A549 (cell line): ENCODE data around the gene RCOR3. TPM values are rescaled to one million over a fixed set of nuclear protein-coding genes. Genes with fewer than 3 reads are reported as not detected.

ENCODE experiments used
- ATAC-seq, 2 experiments: fragments of 200-7000 bp in 1 of 2; fragments of >200 bp in 1 of 2; cut with Nextera tagmentation in 1 of 2; cut with Tn5 transposase in 1 of 2; 3 replicates each; pipeline versions ENCODE4 v1.8.0 to v1.9.1; 2018 to 2020; ENCODE audit warnings: mild to moderate bottlenecking in 1 of 2, moderate library complexity in 1 of 2
- CTCF ChIA-PET: fragments of 300-600 bp; sonication (Branson Sonifier 250); formaldehyde crosslinking; extraction: SDS; loops from one replicate; lab custom pipeline; 2021; ENCODE audit warnings: antibody characterized with exemption, inconsistent platforms; lab: Yijun Ruan, JAX
- POLR2A ChIA-PET: fragments of 350-600 bp; formaldehyde crosslinking; extraction: SDS; loops from one replicate; lab custom pipeline; 2021; ENCODE audit warnings: antibody characterized with exemption, inconsistent platforms; lab: Yijun Ruan, JAX
- DNase-seq, 2 experiments: peaks; one replicate each; pipeline versions ENCODE4 v3.0.0 to v3.0.0-alpha.2; 2011 to 2016; ENCODE audit warnings: low read depth in 1 of 2, low spot score in 1 of 2
- FAIRE-seq: peaks from 2 replicates; lab custom pipeline; 2011; peaks lifted over from hg19 to GRCh38; lab: Jason Lieb, UNC
- H3K27ac ChIP-seq, 2 experiments: fragments of >200 bp; sonication (Bioruptor Twin); formaldehyde crosslinking; 3 replicates each; pipeline ENCODE4 v1.5.1; 2016 to 2017
- H3K4me1 ChIP-seq: fragments of >200 bp; sonication (Bioruptor Twin); formaldehyde crosslinking; 3 replicates; pipeline ENCODE4 v1.6.1; 2016
- H3K4me2 ChIP-seq: fragments of >200 bp; sonication (Bioruptor Twin); formaldehyde crosslinking; 3 replicates; pipeline ENCODE4 v1.6.1; 2016
- H3K4me3 ChIP-seq: fragments of >200 bp; sonication (Bioruptor Twin); formaldehyde crosslinking; 3 replicates; pipeline ENCODE4 v1.5.1; 2016
- H3K9me3 ChIP-seq: fragments of >200 bp; sonication (Bioruptor Twin); formaldehyde crosslinking; 3 replicates; pipeline ENCODE4 v1.6.1; 2016
- CBX2 ChIP-seq: fragments of 200-600 bp; sonication (generic); IDR thresholded peaks from 2 replicates; pipeline ENCODE4 v1.6.1; 2016; ENCODE audit warnings: low read depth, mild to moderate bottlenecking, borderline replicate concordance
- CBX8 ChIP-seq: fragments of 200-600 bp; sonication (generic); IDR thresholded peaks from 2 replicates; pipeline ENCODE4 v1.6.1; 2016
- CEBPB ChIP-seq, 2 experiments: fragments of >200 bp in 1 of 2; sonication (Bioruptor Twin) in 1 of 2; formaldehyde crosslinking in 1 of 2; IDR thresholded peaks; 2 replicates each; pipeline ENCODE4 v1.6.1; 2012 to 2016
- EHF ChIP-seq: fragments of 250-450 bp; sonication (Bioruptor Pico); IDR thresholded peaks from 2 replicates; pipeline ENCODE4 v1.5.0; 2020; ENCODE audit warnings: mild to moderate bottlenecking
- ELK1 ChIP-seq: fragments of 150-350 bp; IDR thresholded peaks from 2 replicates; pipeline ENCODE4 v1.6.1; 2014; ENCODE audit warnings: low read depth, mild to moderate bottlenecking, low read length
- FOXS1 ChIP-seq: fragments of 250-450 bp; sonication (Bioruptor Pico); IDR thresholded peaks from 2 replicates; pipeline ENCODE4 v1.5.0; 2020; ENCODE audit warnings: mild to moderate bottlenecking, moderate library complexity
- HEYL ChIP-seq: fragments of 250-450 bp; sonication (Bioruptor Pico); IDR thresholded peaks from 2 replicates; pipeline ENCODE4 v1.8.0; 2021; ENCODE audit warnings: mild to moderate bottlenecking, moderate library complexity
- HOXB13 ChIP-seq: fragments of 250-450 bp; sonication (Bioruptor Pico); IDR thresholded peaks from 2 replicates; pipeline ENCODE4 v1.5.0; 2020; ENCODE audit warnings: low read depth, mild to moderate bottlenecking, moderate library complexity
- KDM1A ChIP-seq: fragments of 200-600 bp; sonication (generic); IDR thresholded peaks from 2 replicates; pipeline ENCODE4 v1.6.1; 2016; ENCODE audit warnings: low read depth, mild to moderate bottlenecking
- KDM5A ChIP-seq: fragments of 200-600 bp; sonication (generic); IDR thresholded peaks from 2 replicates; pipeline ENCODE4 v1.6.1; 2016; ENCODE audit warnings: antibody characterized with exemption, mild to moderate bottlenecking
- NFE2L2 ChIP-seq: fragments of 150-350 bp; conservative IDR thresholded peaks from 2 replicates; pipeline ENCODE4 v1.6.1; 2014; ENCODE audit warnings: low read length
- NR3C1 ChIP-seq: fragments of >200 bp; sonication (Bioruptor Twin); formaldehyde crosslinking; IDR thresholded peaks from 3 replicates; pipeline ENCODE4 v1.6.1; 2017
- PBX3 ChIP-seq: IDR thresholded peaks from 2 replicates; pipeline ENCODE4 v1.6.1; 2012
- POLR2A ChIP-seq: IDR thresholded peaks from 2 replicates; pipeline ENCODE4 v1.6.1; 2012; ENCODE audit warnings: mild to moderate bottlenecking, low read length
- RAD21 ChIP-seq, 2 experiments: fragments of >200 bp in 1 of 2; sonication (Bioruptor Twin) in 1 of 2; formaldehyde crosslinking in 1 of 2; IDR thresholded peaks in 1 of 2; conservative IDR thresholded peaks in 1 of 2; 2 replicates in 1 of 2; 3 replicates in 1 of 2; pipeline ENCODE4 v1.6.1; 2012 to 2018; ENCODE audit warnings: inconsistent platforms in 1 of 2
- SMC3 ChIP-seq: fragments of >200 bp; sonication (Bioruptor Twin); formaldehyde crosslinking; IDR thresholded peaks from 3 replicates; pipeline ENCODE4 v1.6.1; 2018; ENCODE audit warnings: inconsistent platforms
- ZSCAN20 ChIP-seq: fragments of 250-450 bp; sonication (Bioruptor Pico); IDR thresholded peaks from 2 replicates; pipeline ENCODE4 v1.8.0; 2022; ENCODE audit warnings: mild to moderate bottlenecking, moderate library complexity
- WGBS: methylation state at CpG from one replicate; pipeline ENCODE4 v1.1.6; 2017; ENCODE audit errors: missing lambda C conversion rate; 5-methylcytosine and 5-hydroxymethylcytosine counted together
- polyA plus RNA-seq, 4 experiments: library from polyadenylated mRNA; depleted of rRNA in 3 of 4; stranded (reverse); fragments of >200 nt; fragmentation: RNase III in 1 of 4; extraction: RNeasy Plus Mini Kit Qiagen cat#74134 plus additional on column Dnase treatment in 1 of 4; gene quantifications; 2 replicates in 3 of 4; 3 replicates in 1 of 4; pipeline ENCODE4 v1.2.3, GENCODE V29; 2011 to 2017
- TF ChIP-seq, protein P1 (sequence below): fragments of 250-450 bp; sonication (Bioruptor Pico); IDR thresholded peaks from 2 replicates; pipeline ENCODE4 v1.5.0; 2021; ENCODE audit warnings: mild to moderate bottlenecking, moderate library complexity, borderline replicate concordance
- TF ChIP-seq, protein P2 (sequence below): fragments of 250-450 bp; sonication (Bioruptor Pico); IDR thresholded peaks from 2 replicates; pipeline ENCODE4 v1.5.0; 2020; ENCODE audit warnings: low read depth, mild to moderate bottlenecking, moderate library complexity
- TF ChIP-seq, protein P3 (sequence below): fragments of >200 bp; sonication (Bioruptor Twin); formaldehyde crosslinking; IDR thresholded peaks from 3 replicates; pipeline ENCODE4 v1.6.1; 2016

Gene RCOR3
- polyA plus RNA-seq, 2 of the 4 experiments (the other 2 are of a cell fraction) = 16.3 to 40.7 TPM

- Histone ChIP-seq H3K4me2 (no peak overlapping the region), H3K4me3 (no peak overlapping the region), H3K4me1 (no peaks in the 10 kb centered on the region), H3K9me3 (peaks cover 11% of the 10 kb centered on the region; the same call in 2 of the 3 replicates), H3K27ac (no peak overlapping the region)
- FAIRE-seq (no peak), ATAC-seq (no peak), DNase-seq (no peak)
- TF ChIP-seq HEYL (CRISPR knock-in tag) (no peak), EHF (no peak), ELK1 (no peak), KDM1A (no peak), CEBPB (IDR thresholded peaks at IDR 0.05) (no peak), HOXB13 (CRISPR knock-in tag) (no peak), SMC3 (no peak), CBX8 (no peak), KDM5A (no peak), ZSCAN20 (no peak), FOXS1 (CRISPR knock-in tag) (no peak), PBX3 (no peak), POLR2A (no peak), CBX2 (no peak), NFE2L2 (no peak), RAD21 (conservative IDR thresholded peaks at IDR 0.05 in 1 of 2, IDR thresholded peaks at IDR 0.05 in 1 of 2) (no peak), NR3C1 (no peak)
- TF ChIP-seq, protein P1, sequence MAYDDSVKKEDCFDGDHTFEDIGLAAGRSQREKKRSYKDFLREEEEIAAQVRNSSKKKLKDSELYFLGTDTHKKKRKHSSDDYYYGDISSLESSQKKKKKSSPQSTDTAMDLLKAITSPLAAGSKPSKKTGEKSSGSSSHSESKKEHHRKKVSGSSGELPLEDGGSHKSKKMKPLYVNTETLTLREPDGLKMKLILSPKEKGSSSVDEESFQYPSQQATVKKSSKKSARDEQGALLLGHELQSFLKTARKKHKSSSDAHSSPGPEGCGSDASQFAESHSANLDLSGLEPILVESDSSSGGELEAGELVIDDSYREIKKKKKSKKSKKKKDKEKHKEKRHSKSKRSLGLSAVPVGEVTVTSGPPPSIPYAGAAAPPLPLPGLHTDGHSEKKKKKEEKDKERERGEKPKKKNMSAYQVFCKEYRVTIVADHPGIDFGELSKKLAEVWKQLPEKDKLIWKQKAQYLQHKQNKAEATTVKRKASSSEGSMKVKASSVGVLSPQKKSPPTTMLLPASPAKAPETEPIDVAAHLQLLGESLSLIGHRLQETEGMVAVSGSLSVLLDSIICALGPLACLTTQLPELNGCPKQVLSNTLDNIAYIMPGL (CRISPR knock-in tag) = no peak
- TF ChIP-seq, protein P2, sequence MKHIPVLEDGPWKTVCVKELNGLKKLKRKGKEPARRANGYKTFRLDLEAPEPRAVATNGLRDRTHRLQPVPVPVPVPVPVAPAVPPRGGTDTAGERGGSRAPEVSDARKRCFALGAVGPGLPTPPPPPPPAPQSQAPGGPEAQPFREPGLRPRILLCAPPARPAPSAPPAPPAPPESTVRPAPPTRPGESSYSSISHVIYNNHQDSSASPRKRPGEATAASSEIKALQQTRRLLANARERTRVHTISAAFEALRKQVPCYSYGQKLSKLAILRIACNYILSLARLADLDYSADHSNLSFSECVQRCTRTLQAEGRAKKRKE (CRISPR knock-in tag) = no peak
- TF ChIP-seq, protein P3, sequence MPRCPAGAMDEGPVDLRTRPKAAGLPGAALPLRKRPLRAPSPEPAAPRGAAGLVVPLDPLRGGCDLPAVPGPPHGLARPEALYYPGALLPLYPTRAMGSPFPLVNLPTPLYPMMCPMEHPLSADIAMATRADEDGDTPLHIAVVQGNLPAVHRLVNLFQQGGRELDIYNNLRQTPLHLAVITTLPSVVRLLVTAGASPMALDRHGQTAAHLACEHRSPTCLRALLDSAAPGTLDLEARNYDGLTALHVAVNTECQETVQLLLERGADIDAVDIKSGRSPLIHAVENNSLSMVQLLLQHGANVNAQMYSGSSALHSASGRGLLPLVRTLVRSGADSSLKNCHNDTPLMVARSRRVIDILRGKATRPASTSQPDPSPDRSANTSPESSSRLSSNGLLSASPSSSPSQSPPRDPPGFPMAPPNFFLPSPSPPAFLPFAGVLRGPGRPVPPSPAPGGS = no peak
- POLR2A ChIA-PET = no interaction called here
- CTCF ChIA-PET = interaction anchor here (0.7 to 1.2 kb wide), 2 partner anchors 18 to 114 kb away, joined by 3 read pairs; no protein-coding TSS in a partner anchor
- 96% methylated on average over 4 of the region's 4 CpGs for WGBS
Observed at GRCh38 chr1:211355873-211356272, 96.7 kb downstream of the RCOR3 start.

DNA sequence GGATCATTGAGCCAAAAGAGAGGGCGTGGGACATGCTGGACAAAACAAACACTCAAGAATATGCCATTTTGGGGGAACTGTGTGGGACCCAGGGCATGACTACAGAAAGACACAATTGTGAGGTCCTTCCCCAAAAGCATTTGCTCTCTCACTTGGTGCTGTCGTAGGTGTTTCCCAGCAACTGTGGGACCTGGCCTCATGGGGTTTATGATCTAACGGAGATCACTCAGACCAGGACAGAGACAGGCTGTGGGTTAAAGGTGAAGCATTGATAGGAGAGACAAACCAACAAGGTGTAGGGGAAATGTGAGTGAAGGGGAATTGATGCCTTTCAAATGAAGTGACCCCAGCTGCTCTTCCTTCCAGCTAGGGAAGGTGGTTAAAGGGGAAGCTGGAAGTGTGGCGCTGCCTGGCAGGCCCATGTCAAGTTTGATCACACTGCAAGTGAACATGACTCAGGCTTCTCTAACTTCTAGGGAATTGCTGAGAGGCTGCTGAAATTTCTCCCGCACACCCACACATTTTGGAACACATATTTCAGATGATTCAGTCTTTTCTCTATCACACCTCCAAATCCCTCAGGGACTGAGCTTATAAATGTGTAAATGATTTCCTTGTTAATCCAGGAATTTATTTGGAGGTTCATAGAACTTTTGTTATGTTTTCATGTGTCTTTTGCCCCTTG, 97.7 kb downstream of the RCOR3 start:
- Histone ChIP-seq H3K4me3 (no peak overlapping the region), H3K4me2 (no peak overlapping the region), H3K4me1 (no peaks in the 10 kb centered on the region), H3K27ac (no peak overlapping the region), H3K9me3 (peaks cover 8% of the 10 kb centered on the region; the same call in 2 of the 3 replicates)
- ATAC-seq = no peak
- POLR2A ChIA-PET = no interaction called here
- 92% methylated on average over 5 of the region's 5 CpGs for WGBS
- no peak for DNase-seq
- CTCF ChIA-PET = interaction anchor here (1.0 to 1.2 kb wide), 3 partner anchors 12 to 113 kb away, joined by 3 to 4 read pairs (median 3); no protein-coding TSS in a partner anchor
- no peak for FAIRE-seq
- TF ChIP-seq HOXB13 (CRISPR knock-in tag) (no peak), EHF (no peak)
